Body of pancreas (tissue), 4 donors: Measurements from ENCODE around the gene LRP11.

ENCODE experiments used
- CTCF ChIP-seq, 7 experiments: fragments of 450-650 bp in 4 of 7; fragments of 200-600 bp in 3 of 7; sonication (generic) in 3 of 7; IDR thresholded peaks; one replicate each; pipeline ENCODE4 v1.5.1; 2016 to 2019; ENCODE audit warnings: antibody characterized with exemption in 7 of 7
- POLR2A ChIP-seq, 3 donors: fragments of 450-650 bp; IDR thresholded peaks; one replicate each; pipeline ENCODE4 v1.6.1; 2016; ENCODE audit warnings: antibody characterized with exemption in 3 of 3, mild to moderate bottlenecking in 2 of 3

- TF ChIP-seq CTCF (IDR thresholded peaks at IDR 0.05) (no peak), POLR2A (IDR thresholded peaks at IDR 0.05) (no peak)
Measured at GRCh38 chr6:149872233-149872632, 8.1 kb upstream of the LRP11 start.
